Superior temporal gyrus (tissue), 1 donor: ENCODE data around the gene GSK3A.

Experiments
- DNase-seq: peaks from one replicate; pipeline ENCODE4 v3.0.0-alpha.2; 2016; ENCODE audit errors: extremely low spot score

Gene GSK3A

DNA sequence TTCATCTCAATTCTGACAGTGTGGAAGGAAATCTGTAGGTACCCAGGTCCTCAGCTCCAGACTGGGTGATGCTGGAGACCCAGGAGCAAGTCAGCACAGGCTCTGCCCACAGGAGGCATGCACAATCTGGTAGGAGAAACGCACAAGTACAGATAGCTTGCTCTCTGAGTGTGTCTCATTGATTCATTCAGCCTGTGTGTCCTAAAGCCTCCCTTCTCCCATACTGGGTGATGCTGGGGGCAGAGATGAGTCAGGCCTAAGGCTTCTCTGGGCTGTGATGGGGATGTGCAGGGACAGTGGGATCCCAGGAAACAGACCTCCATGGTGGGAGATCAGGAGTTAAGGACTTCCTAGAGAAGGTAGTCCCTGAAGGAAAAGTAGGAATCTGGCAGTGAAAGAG lies 15.5 kb downstream of the GSK3A start:
- no peak for DNase-seq

- no peak for DNase-seq
These were observed 16.6 kb downstream of the GSK3A start for GRCh38 chr19:42225718-42226292.

DNA sequence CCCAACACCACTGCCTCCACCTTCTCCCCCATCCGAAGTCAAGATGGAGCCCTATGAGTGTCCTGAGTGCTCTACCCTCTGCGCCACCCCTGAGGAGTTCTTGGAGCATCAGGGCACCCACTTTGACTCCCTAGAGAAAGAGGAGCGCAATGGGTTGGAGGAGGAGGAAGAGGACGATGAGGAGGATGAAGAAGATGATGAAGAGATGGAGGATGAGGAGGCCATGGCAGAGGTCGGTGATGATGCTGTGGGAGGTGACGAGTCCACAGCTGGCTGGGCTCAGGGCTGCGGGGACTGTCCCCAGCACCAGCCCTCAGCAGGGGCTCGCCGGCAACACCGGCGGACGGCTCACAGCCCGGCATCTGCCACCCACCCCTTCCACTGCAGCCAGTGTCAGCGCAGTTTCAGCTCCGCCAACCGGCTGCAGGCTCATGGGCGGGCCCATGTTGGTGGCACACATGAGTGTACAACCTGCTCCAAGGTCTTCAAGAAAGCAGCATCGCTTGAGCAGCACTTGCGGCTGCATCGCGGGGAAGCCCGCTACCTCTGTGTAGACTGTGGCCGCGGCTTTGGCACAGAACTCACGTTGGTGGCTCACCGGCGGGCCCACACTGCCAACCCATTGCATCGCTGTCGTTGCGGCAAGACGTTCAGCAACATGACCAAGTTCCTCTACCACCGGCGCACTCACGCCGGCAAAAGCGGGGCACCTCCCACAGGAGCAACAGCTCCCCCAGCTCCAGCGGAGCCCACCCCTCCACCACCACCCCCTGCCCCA lies 17.3 kb downstream of the GSK3A start:
- DNase-seq, result no peak

DNA sequence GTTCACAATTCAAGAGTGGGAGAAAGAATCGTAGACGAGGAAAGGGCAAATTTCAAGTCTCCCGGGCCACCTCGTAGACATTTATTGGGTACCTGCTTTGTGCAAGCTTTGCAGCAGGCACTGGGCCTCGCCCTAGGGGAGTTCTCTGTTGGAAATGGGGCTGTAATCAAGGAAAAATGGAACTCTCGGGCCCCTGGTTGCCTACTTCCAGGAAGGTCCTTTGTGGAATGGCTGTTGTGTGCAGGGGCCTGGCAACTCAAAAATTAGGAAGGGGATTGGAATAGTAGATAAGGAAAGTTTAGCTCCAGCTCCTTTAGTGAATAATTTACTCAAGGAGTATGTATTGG lies 21.7 kb downstream of the GSK3A start:
- no peak for DNase-seq

- peak; percentile 98 for DNase-seq
These were observed 22.3 kb downstream of the GSK3A start, which contains the start of gene ZNF526 for GRCh38 chr19:42219812-42220750. ZNF526 (plus strand) TSS chr19:42220312; CDS start chr19:42224404, 4,092 bp downstream.

- peak; percentile 96 for DNase-seq
These were observed 24.6 kb downstream of the GSK3A start, which contains the start of gene DEDD2 for GRCh38 chr19:42217520-42218437. DEDD2 (minus strand) TSS chr19:42217677; CDS start chr19:42217007, 670 bp downstream.

DNA sequence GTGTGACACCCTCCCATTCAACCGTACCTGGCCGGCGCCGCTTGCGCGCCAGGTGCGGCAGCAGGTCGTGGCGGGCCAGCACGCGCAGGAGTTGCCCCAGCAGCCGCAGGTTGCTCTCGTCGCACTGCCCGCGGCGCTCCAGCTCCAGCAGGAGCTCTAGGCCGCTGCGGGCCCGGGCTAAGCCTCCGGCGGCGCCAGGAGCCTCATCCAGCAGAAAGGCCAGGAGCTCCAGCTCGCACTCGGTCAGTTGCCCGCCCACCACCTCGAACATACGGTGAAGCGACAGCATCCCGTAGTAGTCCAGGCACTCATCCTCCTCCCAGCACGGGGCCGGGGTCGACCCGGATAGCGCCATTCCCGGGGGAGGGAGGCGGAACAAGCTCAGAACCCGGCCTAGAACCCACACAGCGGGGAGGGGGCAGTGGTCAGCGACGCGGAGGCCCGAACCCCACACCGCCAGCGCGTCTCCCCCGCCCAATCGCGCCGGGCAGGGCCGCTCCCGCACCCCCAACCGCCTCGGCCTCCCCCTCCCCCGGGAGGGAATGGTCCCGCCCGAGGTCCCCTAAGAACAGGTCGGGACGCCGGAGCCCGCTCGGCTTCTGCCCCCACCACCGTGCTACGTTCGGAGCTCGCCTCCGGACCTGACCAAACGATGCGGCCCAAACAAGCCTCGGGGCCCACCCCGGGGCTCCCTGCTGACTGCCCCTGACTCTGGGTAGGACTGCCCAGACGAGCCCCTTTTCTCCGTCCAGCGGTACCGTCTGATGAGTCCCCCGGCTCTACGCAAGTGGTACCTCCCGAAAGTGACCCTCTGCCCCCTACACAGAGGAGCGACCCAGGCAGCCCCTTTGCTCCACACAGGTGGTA lies 25.5 kb downstream of the GSK3A start:
- DNase-seq, result peak; percentile 14

DNA sequence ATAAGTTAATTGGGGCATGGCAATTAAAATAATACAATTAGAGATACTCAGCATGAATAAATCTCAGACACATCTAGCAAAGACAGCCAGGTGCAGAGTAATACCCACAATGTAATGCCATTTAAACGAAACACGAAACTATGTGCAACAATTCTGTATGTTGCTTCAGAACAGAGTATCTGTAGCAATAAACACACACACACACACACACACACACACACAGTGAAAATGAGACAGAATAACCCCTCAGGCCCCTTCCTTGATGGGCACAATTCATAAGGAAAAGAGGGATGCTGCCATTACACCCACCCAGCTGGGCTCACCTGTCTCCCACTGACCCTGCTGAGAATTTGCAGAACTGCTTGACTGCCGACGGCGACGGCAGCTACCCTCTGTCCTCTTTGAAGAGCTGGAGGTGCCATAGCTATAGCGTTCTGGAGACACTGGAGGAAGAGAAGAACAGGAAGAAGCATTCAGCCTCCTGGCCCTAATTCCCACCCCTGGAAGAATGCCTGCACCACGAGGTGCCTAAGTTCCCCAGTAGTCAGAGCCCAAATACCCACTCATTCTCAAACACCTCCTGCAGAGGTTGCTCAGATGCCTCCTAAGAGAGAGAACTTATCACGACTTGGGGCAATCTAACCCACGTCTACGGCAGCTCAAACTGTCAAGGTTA lies 27.5 kb downstream of the GSK3A start:
- no peak for DNase-seq

- no peak for DNase-seq
These were observed 29.5 kb downstream of the GSK3A start for GRCh38 chr19:42212886-42213285.

DNA sequence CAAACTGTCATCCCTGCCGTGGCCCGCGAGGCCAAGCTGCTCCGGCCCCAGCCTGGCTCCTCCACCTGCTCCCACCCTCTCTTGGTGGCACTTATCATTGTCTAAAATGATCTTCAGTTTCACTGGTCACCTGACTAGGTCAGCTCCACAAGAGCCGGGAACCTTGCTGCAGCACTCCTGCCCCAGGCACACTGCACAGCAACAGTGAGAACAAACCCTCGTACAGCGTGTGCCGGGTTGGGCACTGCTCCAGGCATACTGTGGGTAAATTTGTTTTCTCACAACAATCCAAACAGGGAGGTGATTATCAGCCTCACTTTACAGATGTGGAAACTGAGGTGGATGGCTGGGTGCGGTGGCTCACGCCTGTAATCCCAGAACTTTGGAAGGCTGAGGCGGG lies 33.8 kb downstream of the GSK3A start:
- DNase-seq, result no peak

- DNase-seq, result no peak
These were observed 34.6 kb downstream of the GSK3A start for GRCh38 chr19:42207767-42208271.

- DNase-seq, result no peak
These were observed 35.3 kb downstream of the GSK3A start for GRCh38 chr19:42206871-42207755.

DNA sequence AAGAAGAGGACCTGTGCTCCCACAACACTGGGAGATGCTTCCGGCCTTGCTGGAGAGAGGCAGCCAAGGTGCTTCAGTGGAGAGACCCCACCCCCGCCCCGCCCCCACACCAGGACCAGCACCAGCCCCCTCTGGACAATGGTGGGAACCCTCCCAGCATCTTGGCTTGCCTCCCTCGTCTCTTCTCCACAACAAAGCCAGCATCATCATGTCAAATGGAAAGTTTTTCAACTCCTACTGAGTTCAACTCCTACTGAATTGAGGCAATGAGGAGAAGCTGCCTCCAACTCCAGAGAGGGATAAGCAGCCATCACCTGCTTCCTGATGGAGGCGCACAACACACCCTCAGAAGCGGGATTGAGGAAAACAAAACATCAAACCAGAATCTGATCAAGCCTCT lies 37.7 kb downstream of the GSK3A start:
- no peak for DNase-seq

- DNase-seq, result no peak
These were observed 38.7 kb downstream of the GSK3A start for GRCh38 chr19:42203700-42204099.

GRCh38 chr19:42202290-42202880 lies 40.0 kb downstream of the GSK3A start:
- DNase-seq, result no peak

DNA sequence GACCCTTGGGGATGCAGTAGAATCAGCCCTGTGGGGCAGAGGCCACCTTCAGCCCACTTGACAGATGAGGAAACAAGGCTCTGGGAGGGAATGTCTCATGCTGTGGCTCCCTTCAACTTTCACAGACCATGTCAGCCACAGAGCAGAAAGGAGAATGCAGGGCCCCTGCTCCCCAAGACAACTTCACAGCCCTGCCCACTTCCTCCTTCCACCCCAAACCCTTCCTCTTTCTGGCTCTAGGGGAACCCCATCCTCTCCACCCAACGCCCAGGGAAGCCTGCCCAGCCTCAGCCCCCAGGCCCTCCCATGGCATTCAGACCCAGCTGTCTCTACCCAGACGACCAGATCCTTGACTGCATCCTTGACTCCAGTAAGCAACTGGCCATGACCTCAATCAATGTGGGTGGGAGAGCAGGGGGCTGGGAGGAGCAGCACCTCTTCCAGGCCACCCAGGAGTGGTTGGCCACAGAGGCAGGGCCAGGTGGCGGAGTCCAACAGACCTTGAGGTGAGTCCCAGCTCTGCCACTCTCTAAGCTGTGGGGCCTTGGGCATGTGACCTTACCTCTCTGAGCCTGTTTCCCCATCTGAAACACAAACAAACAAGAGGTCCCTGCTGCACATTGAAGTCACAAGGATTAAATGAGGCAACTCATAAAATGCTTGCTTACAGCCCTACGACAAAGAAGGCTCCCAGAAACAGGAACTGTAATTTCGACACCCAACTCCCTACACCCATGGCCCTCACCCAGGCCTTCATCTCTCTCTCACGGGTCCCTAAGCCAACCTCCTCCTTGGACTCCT lies 40.7 kb downstream of the GSK3A start:
- DNase-seq, result no peak

DNA sequence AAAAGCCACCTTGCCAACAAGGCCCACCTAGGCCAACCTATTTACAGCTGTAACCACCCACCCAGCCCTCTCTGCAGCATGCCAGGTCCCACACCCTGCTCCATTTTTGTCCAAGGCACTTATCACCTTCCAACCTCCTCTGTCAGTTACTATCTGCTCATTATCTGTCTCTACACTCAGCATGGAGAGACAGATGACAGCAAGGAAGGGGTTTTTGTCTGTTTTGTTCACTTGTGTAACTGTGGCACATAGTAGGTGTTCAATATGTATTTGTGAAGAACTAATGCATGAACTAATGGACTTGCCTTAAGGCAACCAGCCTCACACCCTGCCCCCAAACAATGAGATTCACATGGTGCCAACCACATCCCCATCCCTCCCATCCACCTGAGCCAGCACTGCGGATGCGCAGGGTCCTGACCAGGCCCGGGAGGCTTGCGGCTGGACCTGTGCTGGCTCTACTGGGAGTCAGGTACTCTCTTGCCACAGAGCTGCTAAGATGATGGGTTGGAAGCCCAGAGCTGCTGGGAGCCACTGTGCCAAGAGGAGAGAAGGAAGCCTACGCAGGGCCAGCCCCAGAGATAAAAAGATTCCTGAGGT lies 42.2 kb downstream of the GSK3A start:
- DNase-seq, result no peak
